ENCODE data around the gene NOD2.

Gene NOD2

DNA sequence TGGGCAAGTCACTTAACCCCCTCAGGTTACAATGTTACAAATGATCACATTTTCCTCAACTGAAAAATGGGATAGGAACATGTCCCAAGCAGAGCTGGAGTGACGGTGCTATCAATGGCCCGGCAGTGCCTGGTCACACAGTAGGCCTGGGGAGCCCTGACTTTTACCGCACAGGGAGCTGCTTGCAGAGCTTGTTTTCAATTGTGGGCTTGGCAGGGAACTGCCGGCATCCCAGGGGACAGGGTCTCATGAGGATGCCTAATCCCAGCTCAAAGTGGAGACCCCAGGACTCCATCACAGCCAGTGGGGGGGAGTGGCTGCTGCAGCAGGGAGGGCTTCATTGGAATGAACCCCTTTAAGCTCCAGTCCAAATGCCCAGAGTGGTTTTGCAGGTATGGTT, 23.7 kb upstream of the NOD2 start:
- in situ Hi-C loops (cut with MboI; ENCODE audit: low sequenced_read_pairs, unreplicated experiment), result loop anchor here (5.0 kb wide), 1 partner anchor 128 kb away; no protein-coding TSS in a partner anchor
- TF ChIP-seq, protein P1, sequence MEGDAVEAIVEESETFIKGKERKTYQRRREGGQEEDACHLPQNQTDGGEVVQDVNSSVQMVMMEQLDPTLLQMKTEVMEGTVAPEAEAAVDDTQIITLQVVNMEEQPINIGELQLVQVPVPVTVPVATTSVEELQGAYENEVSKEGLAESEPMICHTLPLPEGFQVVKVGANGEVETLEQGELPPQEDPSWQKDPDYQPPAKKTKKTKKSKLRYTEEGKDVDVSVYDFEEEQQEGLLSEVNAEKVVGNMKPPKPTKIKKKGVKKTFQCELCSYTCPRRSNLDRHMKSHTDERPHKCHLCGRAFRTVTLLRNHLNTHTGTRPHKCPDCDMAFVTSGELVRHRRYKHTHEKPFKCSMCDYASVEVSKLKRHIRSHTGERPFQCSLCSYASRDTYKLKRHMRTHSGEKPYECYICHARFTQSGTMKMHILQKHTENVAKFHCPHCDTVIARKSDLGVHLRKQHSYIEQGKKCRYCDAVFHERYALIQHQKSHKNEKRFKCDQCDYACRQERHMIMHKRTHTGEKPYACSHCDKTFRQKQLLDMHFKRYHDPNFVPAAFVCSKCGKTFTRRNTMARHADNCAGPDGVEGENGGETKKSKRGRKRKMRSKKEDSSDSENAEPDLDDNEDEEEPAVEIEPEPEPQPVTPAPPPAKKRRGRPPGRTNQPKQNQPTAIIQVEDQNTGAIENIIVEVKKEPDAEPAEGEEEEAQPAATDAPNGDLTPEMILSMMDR (IDR thresholded peaks at IDR 0.05; ENCODE audit: borderline replicate concordance, control extremely low read depth, extremely low read depth, insufficient read depth, missing control alignments), result no peak
- no peak for DNase-seq (ENCODE audit: low spot score)

DNA sequence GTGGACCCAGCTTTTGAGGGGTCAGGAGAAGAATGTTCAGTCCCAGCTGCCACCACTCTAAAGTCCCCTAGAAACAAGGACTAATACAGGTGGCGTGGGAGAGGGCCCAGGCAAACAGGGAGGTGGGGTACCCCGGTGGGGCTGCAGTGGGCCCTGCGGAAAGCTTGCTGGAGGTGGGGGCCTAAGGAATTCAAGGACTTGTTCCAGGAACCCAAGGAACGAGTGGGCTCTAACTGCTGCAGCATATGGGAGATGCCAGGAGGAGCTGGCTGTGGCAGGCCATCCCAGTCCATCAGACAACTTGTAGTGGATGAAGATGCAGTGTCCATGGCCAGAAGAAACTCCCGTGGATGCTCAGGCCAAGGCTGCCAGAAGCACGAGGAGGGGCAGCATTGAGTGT, 22.9 kb upstream of the NOD2 start:
- TF ChIP-seq, protein P1 (IDR thresholded peaks at IDR 0.05; ENCODE audit: borderline replicate concordance, control extremely low read depth, extremely low read depth, insufficient read depth, missing control alignments), result no peak
- DNase-seq (ENCODE audit: low spot score), result no peak
- in situ Hi-C loops (cut with MboI; ENCODE audit: low sequenced_read_pairs, unreplicated experiment), result no loop called here

DNA sequence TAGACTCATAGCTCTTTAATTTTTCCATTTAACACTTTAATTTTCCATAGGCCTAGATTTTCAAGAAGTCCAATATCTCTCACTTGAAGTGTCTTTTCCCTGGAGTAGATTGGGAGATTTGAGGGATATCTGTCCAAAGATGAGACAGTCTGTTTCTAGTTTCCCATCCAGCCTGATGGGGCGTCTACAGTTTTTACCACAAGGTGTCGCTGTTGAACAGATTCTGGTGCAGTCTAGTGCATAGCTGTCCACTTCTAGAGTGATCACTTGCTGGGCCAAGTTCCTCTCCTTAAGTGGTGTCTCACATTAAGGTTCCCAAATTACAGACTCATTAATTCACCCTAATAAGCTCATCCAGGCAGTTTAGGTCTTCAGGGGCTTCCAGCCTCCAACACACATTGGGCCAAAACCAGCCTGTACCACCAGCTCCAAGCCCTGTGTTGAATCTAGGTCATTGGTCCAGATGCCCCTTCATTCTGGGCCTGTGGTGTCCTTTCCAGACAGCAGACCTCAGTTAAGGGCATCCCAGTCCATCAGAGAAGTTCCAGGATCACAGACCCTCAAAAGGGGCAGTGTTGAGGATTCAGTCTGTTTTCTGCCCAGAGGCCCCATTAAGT, 21.7 kb upstream of the NOD2 start:
- in situ Hi-C loops (cut with MboI; ENCODE audit: low sequenced_read_pairs, unreplicated experiment), result no loop called here
- TF ChIP-seq, protein P1 (IDR thresholded peaks at IDR 0.05; ENCODE audit: borderline replicate concordance, control extremely low read depth, extremely low read depth, insufficient read depth, missing control alignments), result peak; percentile 26
- peak; percentile 58 for DNase-seq (ENCODE audit: low spot score)

- in situ Hi-C loops (cut with MboI; ENCODE audit: low sequenced_read_pairs, unreplicated experiment), result no loop called here
- TF ChIP-seq, protein P1 (IDR thresholded peaks at IDR 0.05; ENCODE audit: borderline replicate concordance, control extremely low read depth, extremely low read depth, insufficient read depth, missing control alignments), result no peak
- no peak for DNase-seq (ENCODE audit: low spot score)
Observed at GRCh38 chr16:50673496-50674275, 19.7 kb upstream of the NOD2 start.

DNA sequence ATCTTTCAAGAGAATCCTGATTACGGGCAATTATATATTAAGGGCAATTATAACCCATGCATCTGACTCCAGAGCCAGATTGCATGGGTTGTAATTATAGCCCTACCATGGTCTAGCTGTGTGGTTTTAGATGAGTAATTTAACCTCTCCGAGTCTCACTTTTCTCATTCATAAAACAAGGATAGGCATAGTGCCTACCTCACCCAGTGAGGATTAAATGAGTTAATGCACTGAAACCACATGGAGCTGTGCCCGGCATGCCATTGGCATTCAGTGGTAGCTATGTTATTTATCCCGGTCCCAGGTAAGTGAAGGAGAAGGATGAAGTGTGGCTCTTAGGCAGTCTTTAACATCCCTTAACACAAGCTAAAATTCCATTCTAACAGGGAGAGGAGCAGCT, 18.6 kb upstream of the NOD2 start:
- in situ Hi-C loops (cut with MboI; ENCODE audit: low sequenced_read_pairs, unreplicated experiment), result no loop called here
- TF ChIP-seq, protein P1 (IDR thresholded peaks at IDR 0.05; ENCODE audit: borderline replicate concordance, control extremely low read depth, extremely low read depth, insufficient read depth, missing control alignments), result no peak

GRCh38 chr16:50675686-50676610, 17.5 kb upstream of the NOD2 start:
- no peak for DNase-seq (ENCODE audit: low spot score)
- in situ Hi-C loops (cut with MboI; ENCODE audit: low sequenced_read_pairs, unreplicated experiment), result no loop called here
- TF ChIP-seq, protein P1 (IDR thresholded peaks at IDR 0.05; ENCODE audit: borderline replicate concordance, control extremely low read depth, extremely low read depth, insufficient read depth, missing control alignments), result no peak

More for the DNA sequence above, 18.6 kb upstream of the NOD2 start:
- no peak for DNase-seq (ENCODE audit: low spot score)

All from GM13976 (cell line).